IMR-90 (cell line): ENCODE data around the gene MYCBPAP. TPM values are rescaled to one million over a fixed set of nuclear protein-coding genes. Genes with fewer than 3 reads are reported as not detected.
A peak's percentile ranks its signal among the peaks of the same experiment; 100 is the strongest.

Source experiments
- ATAC-seq: fragments of 200-7000 bp; cut with Tn5 transposase; 2 replicates; pipeline ENCODE4 v1.9.1; 2020; ENCODE audit warnings: low read depth, mild to moderate bottlenecking, moderate library complexity
- BruUV-seq: library from RNA; stranded (reverse); fragments of 400-500 nt; replicated peaks from 2 replicates; lab custom pipeline; 2021; lab: Mats Ljungman, UMichigan
- CTCF ChIA-PET: fragments of 300-600 bp; formaldehyde crosslinking; extraction: SDS; loops from one replicate; lab custom pipeline; 2021; ENCODE audit warnings: antibody characterized with exemption; lab: Yijun Ruan, JAX
- POLR2A ChIA-PET: fragments of 300-600 bp; sonication (Branson Sonifier 250); formaldehyde crosslinking; loops from one replicate; lab custom pipeline; 2022; ENCODE audit warnings: antibody characterized with exemption; ENCODE audit not compliant: unreplicated experiment; lab: Charles Lee
- DNase-seq: peaks from one replicate; pipeline ENCODE4 v3.0.0; 2013
- H2AFZ ChIP-seq: replicated peaks from 2 replicates; pipeline ENCODE3; 2013; ENCODE audit warnings: low read length, mild to moderate bottlenecking; ENCODE audit not compliant: poor library complexity
- H2AK5ac ChIP-seq: 2 replicates; pipeline ENCODE4 v1.6.1; 2013; ENCODE audit warnings: low read depth, low read length, inconsistent platforms
- H2AK9ac ChIP-seq: replicated peaks from 2 replicates; pipeline ENCODE3; 2013; ENCODE audit warnings: mild to moderate bottlenecking, low read depth, low read length, moderate library complexity; ENCODE audit not compliant: poor library complexity
- H2BK120ac ChIP-seq: 2 replicates; pipeline ENCODE4 v1.6.1; 2013; ENCODE audit warnings: low read depth, low read length, inconsistent platforms
- H2BK15ac ChIP-seq: 3 replicates; pipeline ENCODE4 v1.6.1; 2013; ENCODE audit warnings: low read depth, low read length, inconsistent platforms
- H2BK20ac ChIP-seq: 2 replicates; pipeline ENCODE4 v1.6.1; 2013; ENCODE audit warnings: low read depth, mild to moderate bottlenecking, inconsistent platforms, low read length, moderate library complexity
- H2BK5ac ChIP-seq: 2 replicates; pipeline ENCODE4 v1.6.1; 2013; ENCODE audit warnings: mild to moderate bottlenecking, low read depth, low read length, inconsistent platforms; ENCODE audit not compliant: poor library complexity, severe bottlenecking
- H3K14ac ChIP-seq: replicated peaks from 2 replicates; pipeline ENCODE4 v1.6.1; 2013; ENCODE audit warnings: low read depth, low read length, inconsistent platforms
- H3K18ac ChIP-seq: 2 replicates; pipeline ENCODE4 v1.6.1; 2013; ENCODE audit warnings: low read depth, low read length, control low read depth
- H3K23ac ChIP-seq: 2 replicates; pipeline ENCODE4 v1.6.1; 2013; ENCODE audit warnings: low read depth, low read length, inconsistent platforms
- H3K27ac ChIP-seq: 2 replicates; pipeline ENCODE4 v1.5.1; 2013; ENCODE audit warnings: mild to moderate bottlenecking, control low read depth, low read length; ENCODE audit not compliant: insufficient read depth
- H3K27me3 ChIP-seq: 2 replicates; pipeline ENCODE4 v1.6.1; 2013; ENCODE audit warnings: low read length; ENCODE audit not compliant: control insufficient read depth, insufficient read depth
- H3K36me3 ChIP-seq: 2 replicates; pipeline ENCODE4 v1.6.1; 2013; ENCODE audit warnings: low read length, mixed read lengths; ENCODE audit not compliant: control insufficient read depth, insufficient read depth
- H3K4ac ChIP-seq: 2 replicates; pipeline ENCODE4 v1.6.1; 2013; ENCODE audit warnings: low read depth, low read length, inconsistent platforms
- H3K4me1 ChIP-seq: 2 replicates; pipeline ENCODE4 v1.6.1; 2013; ENCODE audit warnings: low read length, mixed read lengths; ENCODE audit not compliant: control insufficient read depth, insufficient read depth
- H3K4me2 ChIP-seq: 2 replicates; pipeline ENCODE4 v1.6.1; 2013; ENCODE audit warnings: low read depth, mild to moderate bottlenecking, control low read depth, low read length, moderate library complexity
- H3K4me3 ChIP-seq: 2 replicates; pipeline ENCODE4 v1.5.1; 2013; ENCODE audit warnings: low read depth, mild to moderate bottlenecking, control low read depth, low read length, moderate library complexity; ENCODE audit not compliant: insufficient read depth
- H3K56ac ChIP-seq: 2 replicates; pipeline ENCODE4 v1.6.1; 2013; ENCODE audit warnings: low read length, inconsistent platforms; ENCODE audit not compliant: insufficient read depth; ENCODE audit errors: extremely low read depth
- H3K79me1 ChIP-seq, 2 experiments: 2 replicates each; pipeline ENCODE4 v1.6.1; 2013; ENCODE audit warnings: low read length in 2 of 2, inconsistent platforms in 1 of 2, low read depth in 1 of 2
- H3K9ac ChIP-seq: 2 replicates; pipeline ENCODE4 v1.6.1; 2013; ENCODE audit warnings: low read depth, low read length, control low read depth
- H3K9me1 ChIP-seq: 2 replicates; pipeline ENCODE4 v1.6.1; 2013; ENCODE audit warnings: low read length, inconsistent platforms; ENCODE audit not compliant: insufficient read depth
- H3K9me3 ChIP-seq: 2 replicates; pipeline ENCODE4 v1.6.1; 2013; ENCODE audit warnings: low read length; ENCODE audit not compliant: control insufficient read depth, insufficient read depth
- H4K20me1 ChIP-seq: 2 replicates; pipeline ENCODE4 v1.6.1; 2013; ENCODE audit warnings: low read length, inconsistent platforms; ENCODE audit not compliant: insufficient read depth
- H4K5ac ChIP-seq: 2 replicates; pipeline ENCODE4 v1.6.1; 2013; ENCODE audit warnings: mild to moderate bottlenecking, low read depth, low read length, control low read depth
- H4K8ac ChIP-seq, 2 experiments: 2 replicates each; pipeline ENCODE4 v1.6.1; 2013; ENCODE audit warnings: low read depth in 2 of 2, low read length in 2 of 2, control low read depth in 1 of 2, inconsistent platforms in 1 of 2
- H4K91ac ChIP-seq: 2 replicates; pipeline ENCODE4 v1.6.1; 2013; ENCODE audit warnings: low read depth, low read length, inconsistent platforms; ENCODE audit not compliant: insufficient read depth
- BHLHE40 ChIP-seq: fragments of 150-350 bp; IDR thresholded peaks from 2 replicates; pipeline ENCODE4 v1.6.1; 2016; ENCODE audit warnings: mild to moderate bottlenecking, low read depth, low read length
- CEBPB ChIP-seq: IDR thresholded peaks from 2 replicates; pipeline ENCODE4 v1.6.1; 2012; ENCODE audit warnings: low read depth, low read length, improper control_type of control experiment
- CHD1 ChIP-seq: IDR thresholded peaks from 2 replicates; pipeline ENCODE4 v1.6.1; 2012; ENCODE audit warnings: low read depth, low read length, improper control_type of control experiment
- FOS ChIP-seq: fragments of 150-350 bp; IDR thresholded peaks from 2 replicates; pipeline ENCODE4 v1.6.1; 2016; ENCODE audit warnings: low read depth, low read length
- MAFK ChIP-seq: IDR thresholded peaks from 2 replicates; pipeline ENCODE4 v1.6.1; 2012; ENCODE audit warnings: low read depth, low read length, improper control_type of control experiment
- MAZ ChIP-seq: IDR thresholded peaks from 2 replicates; pipeline ENCODE4 v1.6.1; 2012; ENCODE audit warnings: low read depth, mild to moderate bottlenecking, low read length, improper control_type of control experiment, moderate library complexity, borderline replicate concordance
- MXI1 ChIP-seq: IDR thresholded peaks from 2 replicates; pipeline ENCODE4 v1.6.1; 2012; ENCODE audit warnings: low read depth, mild to moderate bottlenecking, low read length, moderate library complexity, borderline replicate concordance
- NFE2L2 ChIP-seq: fragments of 150-350 bp; IDR thresholded peaks from 2 replicates; pipeline ENCODE4 v1.6.1; 2016; ENCODE audit warnings: low read depth, mild to moderate bottlenecking, low read length
- POLR2A ChIP-seq: IDR thresholded peaks from 2 replicates; pipeline ENCODE4 v1.6.1; 2012; ENCODE audit warnings: mild to moderate bottlenecking, low read depth, low read length
- RAD21 ChIP-seq: IDR thresholded peaks from 2 replicates; pipeline ENCODE4 v1.6.1; 2012; ENCODE audit warnings: low read length, improper control_type of control experiment
- RCOR1 ChIP-seq: IDR thresholded peaks from 2 replicates; pipeline ENCODE4 v1.6.1; 2012; ENCODE audit warnings: mild to moderate bottlenecking, low read length, improper control_type of control experiment; ENCODE audit not compliant: insufficient replicate concordance
- RFX5 ChIP-seq: IDR thresholded peaks from 2 replicates; pipeline ENCODE4 v1.8.0; 2012; ENCODE audit warnings: low read depth, mild to moderate bottlenecking, low read length, moderate library complexity
- SMC3 ChIP-seq: fragments of 150-350 bp; IDR thresholded peaks from 2 replicates; pipeline ENCODE4 v1.6.1; 2016; ENCODE audit warnings: low read depth, mild to moderate bottlenecking, antibody characterized with exemption, low read length, moderate library complexity
- WGBS, 2 experiments: methylation state at CpG; one replicate each; pipeline versions ENCODE4 v1.1.5 to v1.1.7; 2013; ENCODE audit warnings: missing lambda C conversion rate in 2 of 2; ENCODE audit not compliant: insufficient read length in 1 of 2; ENCODE audit errors: extremely low coverage in 2 of 2; 5-methylcytosine and 5-hydroxymethylcytosine counted together
- dilution Hi-C: fragments of 300-500 bp; cut with HindIII; formaldehyde crosslinking; loops from one replicate; pipeline ENCODE4 v1.14.3; 2018; ENCODE audit warnings: low sequenced_read_pairs; ENCODE audit not compliant: unreplicated experiment
- in situ Hi-C: fragments of 300-500 bp; cut with MboI; formaldehyde crosslinking; loops from 3 replicates; pipeline ENCODE4 v1.14.3; 2019; ENCODE audit warnings: low sequenced_read_pairs, inconsistent platforms, mixed read lengths
- intact Hi-C: fragments of 100-400 bp; cut with micrococcal nuclease; formaldehyde crosslinking; loops from 2 replicates; pipeline ENCODE4 v1.10.0; 2022
- polyA plus RNA-seq, 3 experiments: library from polyadenylated mRNA; depleted of rRNA; stranded (reverse); fragments of >200 nt; gene quantifications; 2 replicates each; pipeline ENCODE4 v1.2.3, GENCODE V29; 2012; ENCODE audit warnings: low replicate concordance in 1 of 3
- total RNA-seq: library from RNA; depleted of rRNA; stranded (reverse); fragments of >200 nt; gene quantifications from 2 replicates; pipeline ENCODE4 v1.2.3, GENCODE V29; 2012
- TF ChIP-seq, protein P1 (sequence below): fragments of 150-350 bp; IDR thresholded peaks from 2 replicates; pipeline ENCODE4 v1.6.1; 2017; ENCODE audit warnings: mild to moderate bottlenecking, antibody characterized with exemption, low read length, low read depth
- TF ChIP-seq, protein P2 (sequence below): fragments of 150-350 bp; IDR thresholded peaks from 2 replicates; pipeline ENCODE4 v1.6.1; 2016; ENCODE audit warnings: low read depth, mild to moderate bottlenecking, low read length, moderate library complexity, borderline replicate concordance

Gene MYCBPAP
- total and polyA plus RNA-seq, 2 of the 4 experiments (the other 2 are of a cell fraction): 0.17 to 0.18 TPM

DNA sequence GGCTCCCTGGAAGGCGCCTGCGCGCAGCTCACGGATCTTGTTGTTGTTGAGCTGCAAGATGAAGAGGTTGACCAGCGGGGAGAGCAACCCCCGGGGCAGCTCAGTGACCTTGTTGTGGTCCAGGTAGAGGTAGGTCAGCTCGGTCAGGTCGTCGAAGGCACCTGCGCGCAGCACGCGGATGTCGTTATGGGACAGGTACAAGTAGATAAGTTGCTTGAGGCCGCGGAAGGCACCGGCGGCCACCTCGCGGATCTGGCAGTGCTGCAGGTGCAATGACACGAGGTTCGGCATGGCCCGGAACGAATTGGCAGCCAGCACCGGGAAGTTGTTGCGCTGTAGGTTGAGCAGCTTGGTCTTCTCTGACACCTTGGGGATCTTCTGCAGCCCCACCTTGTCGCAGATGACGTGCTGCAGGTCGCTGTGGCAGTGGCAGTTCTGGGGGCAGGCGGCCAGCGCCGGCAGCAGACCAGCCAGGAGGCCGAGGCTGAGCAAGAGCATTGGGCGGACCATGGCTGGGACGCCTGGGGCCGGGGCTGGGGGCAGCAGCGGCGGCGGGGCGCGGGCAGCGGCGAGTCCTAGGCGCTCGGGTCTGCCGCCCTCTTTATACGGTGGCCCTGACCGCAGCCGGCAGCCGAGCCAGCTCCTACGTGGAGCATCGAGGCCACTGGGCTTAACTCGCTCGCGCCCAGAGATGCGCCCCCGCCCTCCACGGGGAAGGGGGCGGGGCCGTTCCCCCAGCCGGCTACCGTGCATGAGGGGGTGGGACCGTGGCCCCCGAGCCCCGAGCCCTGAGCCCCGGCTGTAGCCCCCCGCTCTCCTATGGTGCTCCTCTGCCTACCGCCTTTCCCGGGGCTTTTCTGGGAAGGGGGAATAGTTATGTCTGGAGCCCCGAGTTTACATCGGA lies 39.7 kb upstream of the MYCBPAP start, which contains the start of gene CHAD (continued):
- no peak for TF ChIP-seq RFX5
- no peak for TF ChIP-seq FOS

DNA sequence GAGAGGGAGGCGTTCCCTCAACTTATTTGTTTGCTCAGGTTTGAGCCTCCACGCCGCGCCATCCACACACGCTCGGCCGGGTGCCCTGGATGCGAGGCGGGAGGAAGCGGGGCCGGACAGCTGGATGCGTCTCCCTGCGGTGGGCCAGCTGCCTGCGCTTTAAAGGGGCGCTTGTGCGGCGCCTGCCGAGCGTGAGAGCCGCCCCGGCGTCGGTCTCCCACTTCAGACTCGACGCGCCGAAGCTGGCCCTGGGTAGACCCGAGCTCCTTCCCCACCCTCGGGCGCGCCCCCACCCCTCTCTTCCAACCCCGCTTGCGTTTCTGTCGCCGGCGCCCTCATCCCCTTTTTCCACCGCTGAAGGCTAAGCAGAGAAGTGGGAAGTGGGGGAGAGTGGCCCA lies 39.0 kb upstream of the MYCBPAP start:
- Histone ChIP-seq H4K91ac (no peak overlapping the region), H3K56ac (no peak overlapping the region), H3K14ac (no peak overlapping the region), H3K9ac (no peak overlapping the region), H3K18ac (no peak overlapping the region), H3K9me1 (no peaks in the 10 kb centered on the region), H2BK15ac (no peak overlapping the region), H2AFZ (peak overlapping the region; percentile 12), H3K79me1 (no peaks in the 10 kb centered on the region), H3K4me2 (peak overlapping the region; percentile 12; the same call in 1 of the 2 replicates), H4K20me1 (no peaks in the 10 kb centered on the region; the same call in 1 of the 2 replicates), H3K4ac (no peak overlapping the region), H3K9me3 (no peaks in the 10 kb centered on the region), H3K4me1 (peaks cover 2% of the 10 kb centered on the region), H4K5ac (no peak overlapping the region), H3K27ac (no peak overlapping the region), H2BK20ac (no peak overlapping the region), H2BK5ac (no peak overlapping the region), H2BK120ac (no peak overlapping the region), H3K4me3 (no peak overlapping the region), H3K36me3 (peaks cover 13% of the 10 kb centered on the region; the same call in 1 of the 2 replicates), H2AK5ac (no peak overlapping the region), H3K27me3 (peaks cover 27% of the 10 kb centered on the region), H4K8ac (no peak overlapping the region), H3K23ac (no peak overlapping the region), H2AK9ac (no peak overlapping the region)
- ATAC-seq (peak; percentile 45), DNase-seq (no peak)
- dilution Hi-C loops: no loop called here
- BruUV-seq: no TSS peak
- POLR2A ChIA-PET: no interaction called here
- CTCF ChIA-PET: no interaction called here
- 9% methylated on average over 9 of the region's 37 CpGs; no CpG with 5 or more reads in 1 of the 2 experiments for WGBS, 2 experiments
- in situ Hi-C loops: no loop called here
- intact Hi-C loops: no loop called here
- TF ChIP-seq, protein P1, sequence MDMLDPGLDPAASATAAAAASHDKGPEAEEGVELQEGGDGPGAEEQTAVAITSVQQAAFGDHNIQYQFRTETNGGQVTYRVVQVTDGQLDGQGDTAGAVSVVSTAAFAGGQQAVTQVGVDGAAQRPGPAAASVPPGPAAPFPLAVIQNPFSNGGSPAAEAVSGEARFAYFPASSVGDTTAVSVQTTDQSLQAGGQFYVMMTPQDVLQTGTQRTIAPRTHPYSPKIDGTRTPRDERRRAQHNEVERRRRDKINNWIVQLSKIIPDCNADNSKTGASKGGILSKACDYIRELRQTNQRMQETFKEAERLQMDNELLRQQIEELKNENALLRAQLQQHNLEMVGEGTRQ: no peak
- no peak for TF ChIP-seq FOS
- no peak for TF ChIP-seq RCOR1
- TF ChIP-seq CEBPB: no peak
- no peak for TF ChIP-seq CHD1
- TF ChIP-seq SMC3: no peak
- no peak for TF ChIP-seq MAZ
- no peak for TF ChIP-seq RAD21
- no peak for TF ChIP-seq MAFK
- no peak for TF ChIP-seq MXI1
- TF ChIP-seq BHLHE40: no peak
- TF ChIP-seq RFX5: no peak
- no peak for TF ChIP-seq NFE2L2
- TF ChIP-seq, protein P2, sequence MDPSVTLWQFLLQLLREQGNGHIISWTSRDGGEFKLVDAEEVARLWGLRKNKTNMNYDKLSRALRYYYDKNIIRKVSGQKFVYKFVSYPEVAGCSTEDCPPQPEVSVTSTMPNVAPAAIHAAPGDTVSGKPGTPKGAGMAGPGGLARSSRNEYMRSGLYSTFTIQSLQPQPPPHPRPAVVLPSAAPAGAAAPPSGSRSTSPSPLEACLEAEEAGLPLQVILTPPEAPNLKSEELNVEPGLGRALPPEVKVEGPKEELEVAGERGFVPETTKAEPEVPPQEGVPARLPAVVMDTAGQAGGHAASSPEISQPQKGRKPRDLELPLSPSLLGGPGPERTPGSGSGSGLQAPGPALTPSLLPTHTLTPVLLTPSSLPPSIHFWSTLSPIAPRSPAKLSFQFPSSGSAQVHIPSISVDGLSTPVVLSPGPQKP: no peak
- TF ChIP-seq POLR2A: no peak
